H9 (cell line): ENCODE results near the gene TBC1D13. TPM values are rescaled to one million over a fixed set of nuclear protein-coding genes. Genes with fewer than 3 reads are reported as not detected.

Source experiments
- DNase-seq: peaks from one replicate; pipeline ENCODE4 v3.0.0-alpha.2; 2017
- H2AFZ ChIP-seq: one replicate; pipeline ENCODE4 v1.6.1; 2013; ENCODE audit warnings: mild to moderate bottlenecking, low read length, control low read depth, moderate library complexity
- H2AK5ac ChIP-seq: 2 replicates; pipeline ENCODE4 v1.6.1; 2013; ENCODE audit warnings: low read length, control low read depth, mixed read lengths; ENCODE audit not compliant: insufficient read length
- H2BK120ac ChIP-seq: one replicate; pipeline ENCODE4 v1.6.1; 2013; ENCODE audit warnings: low read depth, mild to moderate bottlenecking, low read length, control low read depth, inconsistent platforms; ENCODE audit not compliant: poor library complexity, severe bottlenecking
- H2BK12ac ChIP-seq: 2 replicates; pipeline ENCODE4 v1.6.1; 2013; ENCODE audit warnings: low read length, control low read depth, mixed read lengths, low read depth; ENCODE audit not compliant: insufficient read length
- H2BK15ac ChIP-seq: 2 replicates; pipeline ENCODE4 v1.6.1; 2013; ENCODE audit warnings: low read depth, low read length, control low read depth
- H2BK20ac ChIP-seq: one replicate; pipeline ENCODE4 v1.6.1; 2013; ENCODE audit warnings: low read depth, mild to moderate bottlenecking, low read length, control low read depth, inconsistent platforms; ENCODE audit not compliant: poor library complexity, severe bottlenecking
- H2BK5ac ChIP-seq: 2 replicates; pipeline ENCODE4 v1.6.1; 2013; ENCODE audit warnings: low read length, control low read depth, mixed read lengths; ENCODE audit not compliant: insufficient read length
- H3K14ac ChIP-seq: 2 replicates; pipeline ENCODE4 v1.6.1; 2013; ENCODE audit warnings: low read length, control low read depth; ENCODE audit not compliant: insufficient read depth
- H3K18ac ChIP-seq: 2 replicates; pipeline ENCODE4 v1.6.1; 2013; ENCODE audit warnings: low read depth, mild to moderate bottlenecking, mixed read lengths, low read length, control low read depth; ENCODE audit not compliant: insufficient read length
- H3K23ac ChIP-seq: 2 replicates; pipeline ENCODE4 v1.6.1; 2013; ENCODE audit warnings: low read length, control low read depth, mixed read lengths, low read depth; ENCODE audit not compliant: insufficient read length
- H3K23me2 ChIP-seq: 2 replicates; pipeline ENCODE4 v1.6.1; 2013; ENCODE audit warnings: low read depth, mild to moderate bottlenecking, mixed read lengths, low read length, control low read depth; ENCODE audit not compliant: insufficient read length, poor library complexity, severe bottlenecking
- H3K27ac ChIP-seq: 2 replicates; pipeline ENCODE4 v1.5.1; 2013; ENCODE audit warnings: low read length, control low read depth, mixed read lengths, low read depth; ENCODE audit not compliant: insufficient read length
- H3K27me3 ChIP-seq: 2 replicates; pipeline ENCODE4 v1.6.1; 2013; ENCODE audit warnings: low read length, control low read depth, inconsistent platforms; ENCODE audit not compliant: insufficient read depth
- H3K4ac ChIP-seq: 2 replicates; pipeline ENCODE4 v1.6.1; 2013; ENCODE audit warnings: low read depth, mild to moderate bottlenecking, control low read depth, inconsistent platforms, low read length, moderate library complexity
- H3K4me1 ChIP-seq: 2 replicates; pipeline ENCODE4 v1.6.1; 2013; ENCODE audit warnings: low read length, control low read depth, inconsistent platforms; ENCODE audit not compliant: insufficient read depth
- H3K4me2 ChIP-seq: 2 replicates; pipeline ENCODE4 v1.6.1; 2013; ENCODE audit warnings: low read length, control low read depth, mixed read lengths; ENCODE audit not compliant: insufficient read length, insufficient read depth
- H3K56ac ChIP-seq: 2 replicates; pipeline ENCODE4 v1.6.1; 2013; ENCODE audit warnings: low read depth, mild to moderate bottlenecking, mixed read lengths, low read length, control low read depth; ENCODE audit not compliant: insufficient read length
- H3K79me1 ChIP-seq: 2 replicates; pipeline ENCODE4 v1.6.1; 2013; ENCODE audit warnings: low read depth, mild to moderate bottlenecking, moderate library complexity, low read length, control low read depth, inconsistent platforms; ENCODE audit not compliant: insufficient read depth, poor library complexity, severe bottlenecking
- H3K79me2 ChIP-seq: 2 replicates; pipeline ENCODE4 v1.6.1; 2013; ENCODE audit warnings: low read length, control low read depth, inconsistent platforms; ENCODE audit not compliant: insufficient read depth
- H3K9ac ChIP-seq: 2 replicates; pipeline ENCODE4 v1.6.1; 2013; ENCODE audit warnings: low read length, control low read depth, mixed read lengths; ENCODE audit not compliant: insufficient read length; ENCODE audit errors: extremely low read depth
- H3K9me3 ChIP-seq: one replicate; pipeline ENCODE4 v1.6.1; 2013; ENCODE audit warnings: low read depth, low read length, inconsistent platforms; ENCODE audit not compliant: control insufficient read depth
- H3T11ph ChIP-seq: one replicate; pipeline ENCODE4 v1.6.1; 2013; ENCODE audit warnings: mild to moderate bottlenecking, low read length, control low read depth, inconsistent platforms
- H4K20me1 ChIP-seq: one replicate; pipeline ENCODE4 v1.6.1; 2013; ENCODE audit not compliant: control insufficient read depth, insufficient read length, insufficient read depth
- H4K5ac ChIP-seq: 2 replicates; pipeline ENCODE4 v1.6.1; 2013; ENCODE audit warnings: low read depth, mild to moderate bottlenecking, mixed read lengths, low read length, control low read depth; ENCODE audit not compliant: insufficient read length
- H4K8ac ChIP-seq: replicated peaks from 2 replicates; pipeline ENCODE4 v1.6.1; 2013; ENCODE audit warnings: low read length, control low read depth, mixed read lengths, low read depth; ENCODE audit not compliant: insufficient read length
- H4K91ac ChIP-seq: 2 replicates; pipeline ENCODE4 v1.6.1; 2013; ENCODE audit warnings: low read depth, mild to moderate bottlenecking, moderate library complexity, mixed read lengths, low read length, control low read depth; ENCODE audit not compliant: insufficient read length
- H3K27ac Mint-ChIP-seq, 3 experiments: 2 replicates in 2 of 3; 3 replicates in 1 of 3; pipeline ENCODE4 v1.8.0; 2020 to 2021; ENCODE audit warnings: mixed read lengths in 3 of 3, mild to moderate bottlenecking in 1 of 3, moderate library complexity in 1 of 3
- H3K27me3 Mint-ChIP-seq: 2 replicates; pipeline ENCODE4 v1.8.0; 2021; ENCODE audit warnings: low read depth, mild to moderate bottlenecking, moderate library complexity, mixed read lengths
- H3K36me3 Mint-ChIP-seq, 3 experiments: 2 replicates in 2 of 3; 3 replicates in 1 of 3; pipeline ENCODE4 v1.8.0; 2020 to 2021; ENCODE audit warnings: low read depth in 3 of 3, mixed read lengths in 3 of 3; ENCODE audit not compliant: insufficient read depth in 1 of 3
- H3K4me1 Mint-ChIP-seq, 2 experiments: 2 replicates each; pipeline ENCODE4 v1.8.0; 2020; ENCODE audit warnings: mixed read lengths in 2 of 2
- H3K4me3 Mint-ChIP-seq, 2 experiments: 2 replicates in 1 of 2; 3 replicates in 1 of 2; pipeline ENCODE4 v1.8.0; 2020 to 2021; ENCODE audit warnings: mild to moderate bottlenecking in 2 of 2, mixed read lengths in 2 of 2, moderate library complexity in 1 of 2
- H3K9me3 Mint-ChIP-seq, 2 experiments: 2 replicates in 1 of 2; 3 replicates in 1 of 2; pipeline ENCODE4 v1.8.0; 2020; ENCODE audit warnings: mild to moderate bottlenecking in 2 of 2, mixed read lengths in 2 of 2, moderate library complexity in 1 of 2
- CTCF ChIP-seq: fragments of 200-600 bp; sonication (generic); conservative IDR thresholded peaks from 3 replicates; pipeline ENCODE4 v1.8.0; 2021; ENCODE audit warnings: antibody characterized with exemption, mild to moderate bottlenecking
- WGBS: extraction: QIAGEN DNeasy Blood & Tissue Kit; methylation state at CpG from one replicate; pipeline ENCODE4 v1.1.7; 2013; ENCODE audit warnings: missing lambda C conversion rate, low lambda C conversion rate, mixed read lengths; ENCODE audit not compliant: insufficient read length; ENCODE audit errors: extremely low coverage; 5-methylcytosine and 5-hydroxymethylcytosine counted together
- total RNA-seq: library from RNA; stranded (reverse); gene quantifications from 2 replicates; pipeline ENCODE4 v1.2.1, GENCODE V29; 2021

The TBC1D13 gene
- total RNA-seq, 1 experiment from 2014 or later: 27.3 TPM

GRCh38 chr9:128828719-128829452 is 41.8 kb downstream of the TBC1D13 start:
- peak overlapping the region; percentile 43 to 96 (median 89); a peak in 5 of 7 replicates for H3K27ac Mint-ChIP-seq
- peaks cover 38 to 62% (median 56%) of the 10 kb centered on the region in 3 experiments; a peak in 6 of 7 replicates for H3K36me3 Mint-ChIP-seq
- Histone ChIP-seq H3K27me3 (no peaks in the 10 kb centered on the region), H2BK15ac (no peak overlapping the region), H2BK5ac (no peak overlapping the region), H4K8ac (no peak overlapping the region), H3K23ac (no peak overlapping the region), H3K18ac (no peak overlapping the region), H3K27ac (no peak overlapping the region), H2AFZ (no peak overlapping the region), H4K91ac (no peak overlapping the region), H3K79me2 (peaks cover 3% of the 10 kb centered on the region; the same call in 1 of the 2 replicates), H2BK20ac (no peak overlapping the region), H3T11ph (no peak overlapping the region), H2AK5ac (no peak overlapping the region), H3K56ac (no peak overlapping the region), H3K23me2 (peaks cover 8% of the 10 kb centered on the region), H3K4me1 (no peaks in the 10 kb centered on the region), H3K9ac (peak overlapping the region; percentile 79), H2BK12ac (no peak overlapping the region), H4K5ac (no peak overlapping the region), H3K79me1 (peaks cover 8% of the 10 kb centered on the region), H4K20me1 (no peaks in the 10 kb centered on the region), H3K9me3 (no peaks in the 10 kb centered on the region), H3K4ac (no peak overlapping the region), H2BK120ac (no peak overlapping the region), H3K14ac (peak overlapping the region; percentile 70; the same call in 1 of the 2 replicates), H3K4me2 (peak overlapping the region; percentile 91)
- H3K27me3 Mint-ChIP-seq: no peaks in the 10 kb centered on the region
- H3K4me3 Mint-ChIP-seq: peak overlapping the region; percentile 90 to 93
- H3K9me3 Mint-ChIP-seq: no peaks in the 10 kb centered on the region
- H3K4me1 Mint-ChIP-seq: peaks cover 6 to 10% of the 10 kb centered on the region in 2 experiments
- TF ChIP-seq CTCF: no peak
- no CpG with 5 or more reads among the region's 18 CpGs for WGBS
- DNase-seq: no peak
